ENCODE data around the gene ABCC1. TPM values are rescaled to one million over a fixed set of nuclear protein-coding genes. Genes with fewer than 3 reads are reported as not detected.
A peak's percentile ranks its signal among the peaks of the same experiment; 100 is the strongest.

The ABCC1 gene
- polyA plus RNA-seq, 1 donor (not counting 4 experiments of a cell fraction or from before 2014, with no cell fraction given): 19.4 TPM

DNA sequence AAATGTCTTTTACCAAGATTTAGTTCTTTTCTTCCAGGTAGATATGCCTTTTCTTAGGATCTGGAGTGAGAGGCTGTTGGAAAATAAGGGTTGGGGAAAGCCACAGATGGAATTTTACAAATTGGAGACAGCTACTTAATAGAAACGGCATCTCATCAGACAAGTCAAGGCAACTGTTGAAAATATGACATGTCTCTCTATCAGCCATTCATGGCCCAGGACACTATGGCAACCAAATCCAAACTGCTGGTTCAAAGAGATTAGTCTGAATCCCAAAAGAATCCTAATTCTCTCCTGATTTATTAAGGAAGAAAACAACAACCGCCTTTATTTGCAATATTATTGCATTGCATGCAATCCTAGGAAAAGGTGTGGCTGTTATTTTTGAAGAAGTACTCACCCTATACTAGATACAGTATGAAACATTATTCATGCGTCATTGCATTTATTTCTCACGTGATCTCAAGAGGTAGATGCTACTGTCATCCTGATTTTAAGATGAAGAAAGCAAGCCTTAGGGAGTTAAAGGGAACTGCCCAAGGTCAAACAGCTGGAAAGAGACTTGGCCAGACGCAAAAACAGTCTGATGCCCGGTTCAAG is 48.4 kb upstream of the ABCC1 start:
- H4K20me1 ChIP-seq (ENCODE audit: control insufficient read depth, extremely low read depth, insufficient read depth, low read length): no peaks in the 10 kb centered on the region
- H3K4me2 ChIP-seq (ENCODE audit: control insufficient read depth, extremely low read depth, insufficient read depth, low read depth, low read length): peak overlapping the region; percentile 71
- no peaks in the 10 kb centered on the region for H3K9me3 ChIP-seq (ENCODE audit: control insufficient read depth, low read depth, low read length)
- FAIRE-seq (no peak), DNase-seq (ENCODE audit: low read depth, low spot score) (no peak)
- H3K27ac ChIP-seq (ENCODE audit: control insufficient read depth, insufficient read depth, low read length): peak overlapping the region; percentile 100
- H3K9ac ChIP-seq (ENCODE audit: control insufficient read depth, extremely low read depth, insufficient read depth, low read length): peak overlapping the region; percentile 81
- TF ChIP-seq EZH2 (IDR thresholded peaks at IDR 0.05; ENCODE audit: low read length) (no peak), CTCF (optimal IDR thresholded peaks at IDR 0.05 in 1 of 3, IDR thresholded peaks at IDR 0.05 in 1 of 3, conservative IDR thresholded peaks at IDR 0.05 in 1 of 3; ENCODE audit: extremely low read depth in 1 of 3, insufficient read depth in 2 of 3, low read length in 3 of 3) (no peak)
- H3K36me3 ChIP-seq (ENCODE audit: control insufficient read depth in 2 of 2, extremely low read depth in 1 of 2, insufficient read depth in 2 of 2, low read length in 2 of 2): no peaks in the 10 kb centered on the region
- dilution Hi-C loops (cut with MboI; ENCODE audit: extremely low pct_ligation_motif_present, low sequenced_read_pairs): no loop called here
- no peaks in the 10 kb centered on the region for H3K79me2 ChIP-seq (ENCODE audit: control insufficient read depth, insufficient read depth, low read length)
- H3K9me1 ChIP-seq (ENCODE audit: control insufficient read depth, extremely low read depth, insufficient read depth, low read length): no peaks in the 10 kb centered on the region
- no peaks in the 10 kb centered on the region for H3K27me3 ChIP-seq (ENCODE audit: control insufficient read depth, extremely low read depth, insufficient read depth, low read length)
- peak overlapping the region in 2 of 3 experiments; percentile 22 to 34 for H3K4me3 ChIP-seq (ENCODE audit: control insufficient read depth in 2 of 3, extremely low read depth in 1 of 3, insufficient read depth in 2 of 3, low read depth in 1 of 3, low read length in 3 of 3)
- H2AFZ ChIP-seq (ENCODE audit: control insufficient read depth, low read length): peak overlapping the region; percentile 60
- peaks cover 36% of the 10 kb centered on the region for H3K4me1 ChIP-seq (ENCODE audit: control insufficient read depth, extremely low read depth, insufficient read depth, low read length)

DNA sequence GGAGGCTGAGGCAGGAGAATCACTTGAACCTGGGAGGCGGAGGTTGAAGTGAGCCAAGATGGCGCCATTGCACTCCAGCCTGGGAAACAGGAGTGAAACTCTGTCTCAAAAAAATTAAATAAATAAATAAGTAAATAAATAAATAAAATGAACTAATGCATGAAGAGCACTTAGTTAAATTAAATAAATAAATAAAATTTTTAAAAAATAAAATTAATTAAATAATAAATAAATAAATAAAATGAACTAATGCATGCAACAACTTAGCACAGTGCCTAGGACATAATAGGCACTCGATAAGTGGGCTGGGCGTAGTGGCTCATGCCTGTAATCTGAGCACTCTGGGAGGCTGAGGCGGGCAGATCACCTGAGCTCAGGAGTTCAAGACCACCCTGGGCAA is 45.5 kb upstream of the ABCC1 start:
- peaks cover 31% of the 10 kb centered on the region for H3K4me1 ChIP-seq (ENCODE audit: control insufficient read depth, extremely low read depth, insufficient read depth, low read length)
- dilution Hi-C loops (cut with MboI; ENCODE audit: extremely low pct_ligation_motif_present, low sequenced_read_pairs): no loop called here
- H2AFZ ChIP-seq (ENCODE audit: control insufficient read depth, low read length): no peak overlapping the region
- H4K20me1 ChIP-seq (ENCODE audit: control insufficient read depth, extremely low read depth, insufficient read depth, low read length): no peaks in the 10 kb centered on the region
- H3K79me2 ChIP-seq (ENCODE audit: control insufficient read depth, insufficient read depth, low read length): no peaks in the 10 kb centered on the region
- H3K4me2 ChIP-seq (ENCODE audit: control insufficient read depth, extremely low read depth, insufficient read depth, low read depth, low read length): no peak overlapping the region
- no peaks in the 10 kb centered on the region for H3K36me3 ChIP-seq (ENCODE audit: control insufficient read depth in 2 of 2, extremely low read depth in 1 of 2, insufficient read depth in 2 of 2, low read length in 2 of 2)
- H3K9me3 ChIP-seq (ENCODE audit: control insufficient read depth, low read depth, low read length): no peaks in the 10 kb centered on the region
- no peak for FAIRE-seq
- no peak overlapping the region for H3K9ac ChIP-seq (ENCODE audit: control insufficient read depth, extremely low read depth, insufficient read depth, low read length)
- H3K9me1 ChIP-seq (ENCODE audit: control insufficient read depth, extremely low read depth, insufficient read depth, low read length): no peaks in the 10 kb centered on the region
- no peak for DNase-seq (ENCODE audit: low read depth, low spot score)
- H3K4me3 ChIP-seq (ENCODE audit: control insufficient read depth in 2 of 3, extremely low read depth in 1 of 3, insufficient read depth in 2 of 3, low read depth in 1 of 3, low read length in 3 of 3): no peak overlapping the region
- TF ChIP-seq EZH2 (IDR thresholded peaks at IDR 0.05; ENCODE audit: low read length): no peak
- TF ChIP-seq CTCF (optimal IDR thresholded peaks at IDR 0.05 in 1 of 3, IDR thresholded peaks at IDR 0.05 in 1 of 3, conservative IDR thresholded peaks at IDR 0.05 in 1 of 3; ENCODE audit: extremely low read depth in 1 of 3, insufficient read depth in 2 of 3, low read length in 3 of 3): no peak
- no peaks in the 10 kb centered on the region for H3K27me3 ChIP-seq (ENCODE audit: control insufficient read depth, extremely low read depth, insufficient read depth, low read length)
- no peak overlapping the region for H3K27ac ChIP-seq (ENCODE audit: control insufficient read depth, insufficient read depth, low read length)
